ENCODE measurements around the gene ALCAM.
A peak's percentile ranks its signal among the peaks of the same experiment; 100 is the strongest.

The ALCAM gene

GRCh38 chr3:105490045-105490444, 123.3 kb downstream of the ALCAM start:
- DNase-seq = no peak

- no peak for DNase-seq
These were observed 126.7 kb downstream of the ALCAM start for GRCh38 chr3:105493305-105493892.

DNA sequence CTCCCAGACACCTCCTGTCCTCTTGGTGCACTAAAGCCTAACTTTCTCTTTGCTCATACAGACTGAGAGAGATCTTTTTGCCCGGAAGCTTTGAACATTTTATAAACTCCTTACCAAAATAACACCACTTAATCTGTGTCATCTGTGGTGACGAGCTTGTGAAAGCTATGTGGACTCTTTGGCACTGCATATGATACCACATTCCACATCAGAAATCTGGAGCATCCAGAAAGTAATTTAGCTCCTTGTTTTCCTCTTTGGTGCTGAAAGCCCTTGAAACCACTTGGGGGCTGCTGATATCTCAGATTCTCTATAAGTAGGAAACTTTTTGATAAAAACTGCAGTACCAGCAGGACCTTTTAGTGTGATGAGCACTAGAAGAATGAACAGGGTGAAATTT, 128.3 kb downstream of the ALCAM start:
- no peak for DNase-seq

DNA sequence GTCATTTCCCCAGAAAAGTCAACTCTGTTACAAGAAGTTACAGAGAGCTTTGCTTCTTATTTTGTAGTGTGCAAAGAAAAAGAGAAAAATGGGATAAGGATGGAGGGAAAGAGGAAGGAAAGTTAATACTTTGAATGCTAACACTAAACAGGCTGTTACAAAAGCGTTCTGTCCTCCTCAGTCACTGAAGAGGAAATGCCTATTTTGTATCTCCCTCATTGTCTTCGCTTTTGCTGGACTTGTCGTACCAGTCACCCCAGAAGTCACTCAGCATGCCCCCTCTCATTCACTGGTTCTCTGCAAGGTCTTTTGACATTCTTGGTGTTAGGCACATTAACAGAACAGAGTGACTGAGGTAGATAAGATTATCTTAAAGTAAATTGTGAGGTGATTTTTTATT, 129.6 kb downstream of the ALCAM start:
- DNase-seq = no peak

GRCh38 chr3:105497386-105497785, 130.7 kb downstream of the ALCAM start:
- DNase-seq = no peak

- DNase-seq = no peak
These were observed 133.3 kb downstream of the ALCAM start for GRCh38 chr3:105499961-105500360.

DNA sequence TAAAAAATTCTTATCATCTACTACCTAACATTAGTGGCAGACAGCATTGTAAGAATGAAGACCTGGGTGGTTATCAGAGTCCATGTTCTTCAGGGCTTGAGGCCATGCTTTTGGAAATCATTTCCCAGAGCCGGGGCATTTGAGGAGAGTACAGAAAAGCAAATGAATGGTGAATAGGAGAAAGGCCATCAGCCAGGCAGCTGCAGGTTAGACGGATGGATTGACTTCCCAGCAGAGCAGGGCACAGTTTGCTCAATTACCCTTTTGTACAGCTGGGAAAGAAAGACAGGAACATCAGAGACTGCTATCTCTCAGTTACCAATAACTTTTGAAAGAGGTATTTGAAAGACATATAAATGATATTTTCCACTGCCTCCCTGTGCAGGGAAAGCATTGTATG, 135.6 kb downstream of the ALCAM start:
- no peak for DNase-seq

DNA sequence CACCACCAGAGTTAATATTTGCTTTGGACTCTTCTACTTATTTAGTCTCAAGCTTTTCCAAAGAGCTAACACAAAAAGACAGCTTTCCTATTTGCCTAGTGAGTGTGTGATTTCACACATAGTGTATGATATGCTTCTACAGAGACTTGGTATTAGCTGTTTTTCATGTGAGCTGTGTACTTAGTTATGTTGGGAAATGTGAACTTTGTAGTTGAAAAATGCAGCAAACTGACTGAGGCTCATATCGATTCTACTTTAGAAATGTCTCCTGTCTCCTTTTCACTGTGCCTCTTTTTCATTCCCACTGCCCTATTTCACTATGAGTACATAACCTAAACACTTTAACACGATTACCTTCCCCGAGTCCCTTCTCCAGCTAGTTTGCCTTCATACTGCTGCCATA, 136.5 kb downstream of the ALCAM start:
- DNase-seq = no peak

- no peak for DNase-seq
These were observed 137.8 kb downstream of the ALCAM start for GRCh38 chr3:105504440-105504951.

- no peak for DNase-seq
These were observed 138.5 kb downstream of the ALCAM start for GRCh38 chr3:105505170-105505569.

DNA sequence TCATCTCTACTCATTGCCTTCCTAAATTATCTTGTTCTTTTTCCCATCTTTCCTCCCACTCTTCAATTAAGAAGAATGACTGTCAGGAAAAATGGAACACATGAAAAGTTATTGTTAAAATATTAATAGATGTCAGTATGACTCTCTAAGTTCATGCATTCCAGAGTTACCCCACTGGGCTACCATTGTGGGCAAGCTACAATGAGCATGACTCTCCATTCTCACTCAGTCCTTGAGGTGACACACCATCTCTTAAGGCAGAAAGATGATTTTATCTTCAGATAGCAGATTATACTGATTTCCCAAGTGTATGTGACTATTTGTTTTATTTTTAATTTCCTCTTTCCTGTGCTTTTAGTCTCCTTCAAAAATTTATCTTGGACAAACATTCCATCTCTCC, 144.3 kb downstream of the ALCAM start:
- DNase-seq = no peak

DNA sequence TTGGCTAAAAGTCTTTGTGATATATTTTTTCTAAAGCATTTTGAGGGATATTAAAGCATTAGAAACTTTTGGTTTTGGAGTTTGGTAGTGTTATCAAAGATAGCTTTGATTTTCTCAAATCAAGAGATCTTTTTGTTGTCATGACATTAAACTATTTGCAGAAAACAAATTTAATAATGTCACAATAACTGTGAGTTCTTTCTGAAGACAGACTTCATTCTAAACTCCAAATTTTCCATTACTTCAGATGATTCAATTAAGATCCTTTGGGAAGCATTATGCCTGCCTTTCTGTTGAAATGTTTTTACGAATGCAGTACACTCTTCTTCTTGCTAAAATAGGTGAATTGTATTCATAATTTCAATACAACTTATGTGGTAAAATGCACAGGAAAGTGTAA, 145.4 kb downstream of the ALCAM start:
- DNase-seq = no peak

- no peak for DNase-seq
These were observed 146.3 kb downstream of the ALCAM start for GRCh38 chr3:105513042-105513441.

DNA sequence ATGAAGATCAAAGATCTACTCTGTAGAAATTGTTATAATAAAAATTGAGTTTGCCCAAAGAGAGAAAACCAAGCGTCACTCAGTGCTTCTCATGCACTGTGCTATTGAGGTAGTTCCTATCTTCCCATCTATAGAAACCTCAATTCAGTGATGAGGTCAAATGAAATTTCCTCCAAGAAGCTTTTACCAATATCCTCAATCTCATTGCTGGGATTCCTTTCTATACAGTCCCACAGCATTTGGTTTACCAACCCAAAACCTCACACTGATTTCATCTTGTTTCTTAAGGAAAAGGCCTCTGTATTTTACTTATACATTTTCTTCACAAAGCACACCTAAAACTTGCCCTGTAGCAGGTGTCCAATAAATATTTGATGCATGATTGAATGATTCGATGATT, 147.2 kb downstream of the ALCAM start:
- DNase-seq = no peak

GRCh38 chr3:105515372-105515771, 148.7 kb downstream of the ALCAM start:
- no peak for DNase-seq

GRCh38 chr3:105516972-105517371, 150.3 kb downstream of the ALCAM start:
- DNase-seq = no peak

DNA sequence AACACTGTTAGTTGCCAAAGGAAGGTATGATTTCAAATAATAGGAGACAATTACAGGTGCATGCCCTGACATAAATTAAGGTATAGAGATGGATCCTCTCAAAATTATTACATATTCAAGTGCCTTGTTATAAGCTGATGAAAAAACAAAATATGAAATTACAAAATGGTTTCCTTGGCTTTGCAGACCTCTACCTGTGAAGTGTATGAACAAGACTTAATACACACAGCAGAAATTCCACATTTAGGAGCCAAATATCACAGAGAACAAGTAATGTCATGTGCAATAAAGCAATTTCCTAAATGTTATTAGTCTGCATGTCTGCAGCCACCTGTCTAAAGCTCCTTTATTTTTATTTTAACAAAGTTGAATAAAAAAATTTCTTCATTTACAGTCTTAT, 151.5 kb downstream of the ALCAM start:
- no peak for DNase-seq

- DNase-seq = peak; percentile 15
These were observed 152.2 kb downstream of the ALCAM start for GRCh38 chr3:105518806-105519418.

- DNase-seq = no peak
These were observed 155.1 kb downstream of the ALCAM start for GRCh38 chr3:105521770-105522169.

GRCh38 chr3:105523501-105523900, 156.8 kb downstream of the ALCAM start:
- DNase-seq = no peak

GRCh38 chr3:105525531-105525930, 158.8 kb downstream of the ALCAM start:
- DNase-seq = no peak

- DNase-seq = no peak
These were observed 159.8 kb downstream of the ALCAM start for GRCh38 chr3:105526360-105527111.

- DNase-seq = no peak
These were observed 160.8 kb downstream of the ALCAM start for GRCh38 chr3:105527535-105527934.

- no peak for DNase-seq
These were observed 161.2 kb downstream of the ALCAM start for GRCh38 chr3:105527949-105528348.
